Kidney epithelial cell (primary cell): ENCODE measurements around the gene EPB41. TPM values are rescaled to one million over a fixed set of nuclear protein-coding genes. Genes with fewer than 3 reads are reported as not detected.

Experiments used
- DNase-seq: peaks from one replicate; pipeline ENCODE4 v3.0.0-alpha.2; 2010; ENCODE audit warnings: low read depth
- H3K27me3 ChIP-seq: 2 replicates; pipeline ENCODE4 v1.6.0; 2011; ENCODE audit warnings: low read length; ENCODE audit not compliant: control insufficient read depth, insufficient read depth
- H3K36me3 ChIP-seq: 2 replicates; pipeline ENCODE4 v1.5.1; 2011; ENCODE audit warnings: low read length; ENCODE audit not compliant: control insufficient read depth, insufficient read depth
- H3K4me3 ChIP-seq: 2 replicates; pipeline ENCODE4 v1.5.1; 2011; ENCODE audit warnings: low read depth, mild to moderate bottlenecking, control low read depth, low read length
- CTCF ChIP-seq: IDR thresholded peaks from 2 replicates; pipeline ENCODE4 v1.5.1; 2011; ENCODE audit warnings: mild to moderate bottlenecking, moderate library complexity, low read length, control low read depth, inconsistent platforms; ENCODE audit not compliant: insufficient read depth, poor library complexity, severe bottlenecking
- total RNA-seq: library from RNA; depleted of rRNA; stranded (reverse); fragments of >200 nt; gene quantifications from 2 replicates; pipeline ENCODE4 v1.2.3, GENCODE V29; 2015

EPB41 gene
- total RNA-seq, 1 donor from 2014 or later = 40.7 TPM

GRCh38 chr1:28900562-28900961 lies 13.8 kb upstream of the EPB41 start:
- no peak overlapping the region for H3K4me3 ChIP-seq
- TF ChIP-seq CTCF = no peak
- no peaks in the 10 kb centered on the region for H3K27me3 ChIP-seq
- no peaks in the 10 kb centered on the region for H3K36me3 ChIP-seq
- no peak for DNase-seq

DNA sequence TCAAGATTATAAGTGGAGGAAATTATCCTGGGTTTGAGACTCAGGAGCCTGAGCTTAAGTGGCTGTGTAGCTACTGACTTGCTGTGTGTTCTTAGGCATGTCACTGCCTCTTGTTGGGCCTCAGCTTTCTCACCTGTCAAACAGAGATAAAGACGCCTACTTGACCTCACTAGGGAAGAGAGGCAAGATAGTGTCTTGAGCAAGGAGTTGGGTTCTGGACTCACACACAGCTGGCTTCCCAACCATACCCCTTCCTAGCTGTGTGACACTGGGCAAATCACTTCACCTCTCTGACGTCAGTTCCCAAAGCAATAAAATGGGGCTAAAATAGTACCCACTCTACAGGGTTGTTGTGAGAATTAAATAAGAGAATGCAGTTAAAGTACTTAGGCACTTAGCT lies 11.6 kb upstream of the EPB41 start:
- Histone ChIP-seq H3K36me3 (no peaks in the 10 kb centered on the region), H3K27me3 (no peaks in the 10 kb centered on the region), H3K4me3 (no peak overlapping the region)
- DNase-seq = no peak
- TF ChIP-seq CTCF = no peak

DNA sequence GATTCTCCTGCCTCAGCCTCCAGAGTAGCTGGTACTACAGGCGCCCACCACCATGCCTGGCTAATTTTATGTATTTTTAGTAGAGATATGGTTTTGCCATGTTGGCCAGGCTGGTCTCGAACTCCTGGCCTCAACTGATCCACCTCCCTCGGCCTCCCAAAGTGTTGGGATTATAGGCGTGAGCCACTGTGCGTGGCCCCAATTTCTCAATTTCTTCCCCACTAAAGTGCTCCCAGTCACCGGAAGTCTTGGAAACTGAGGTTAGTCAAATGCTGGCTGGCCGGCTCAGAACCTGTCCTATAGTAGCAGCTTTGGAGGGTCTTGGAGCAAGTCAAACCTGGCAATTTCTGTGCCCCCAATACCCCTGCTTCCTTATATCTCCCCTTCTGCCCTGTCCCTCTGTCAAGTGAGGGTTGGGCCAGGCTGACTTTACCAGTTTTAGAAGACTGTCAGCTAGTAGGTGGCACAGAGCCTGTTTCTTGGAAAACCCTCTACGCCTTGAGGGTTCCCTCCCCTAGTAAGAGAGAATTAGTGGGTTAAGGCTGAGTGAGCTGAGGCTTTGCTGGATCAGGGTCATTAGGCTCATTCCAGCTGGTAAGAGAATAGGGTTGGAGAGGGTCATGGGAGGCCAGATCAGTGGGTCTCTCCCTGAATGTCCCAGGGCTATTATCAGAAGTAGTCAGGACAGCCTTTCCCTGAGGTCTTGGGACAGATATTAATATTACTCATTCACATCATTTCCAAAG lies 8.3 kb upstream of the EPB41 start:
- no peaks in the 10 kb centered on the region for H3K27me3 ChIP-seq
- TF ChIP-seq CTCF = no peak
- H3K4me3 ChIP-seq = no peak overlapping the region
- DNase-seq = no peak
- H3K36me3 ChIP-seq = no peaks in the 10 kb centered on the region

GRCh38 chr1:28909198-28909597 lies 5.2 kb upstream of the EPB41 start:
- DNase-seq = no peak
- no peak for TF ChIP-seq CTCF
- H3K4me3 ChIP-seq = no peak overlapping the region
- no peaks in the 10 kb centered on the region for H3K36me3 ChIP-seq
- no peaks in the 10 kb centered on the region for H3K27me3 ChIP-seq

GRCh38 chr1:28910379-28911115 lies 3.8 kb upstream of the EPB41 start:
- Histone ChIP-seq H3K4me3 (no peak overlapping the region), H3K36me3 (no peaks in the 10 kb centered on the region), H3K27me3 (no peaks in the 10 kb centered on the region)
- DNase-seq = no peak
- no peak for TF ChIP-seq CTCF
